Adrenal gland (tissue), 5 donors: ENCODE measurements around the gene C10orf95.

ENCODE experiments used
- CTCF ChIP-seq, 6 experiments: fragments of 450-650 bp in 4 of 6; fragments of 200-600 bp in 2 of 6; sonication (generic) in 1 of 6; IDR thresholded peaks; 1 replicate in 5 of 6; 2 replicates in 1 of 6; pipeline versions ENCODE4 v1.5.1 to v1.8.0; 2016 to 2021; ENCODE audit warnings: antibody characterized with exemption in 6 of 6, mild to moderate bottlenecking in 2 of 6, moderate library complexity in 1 of 6
- POLR2A ChIP-seq, 2 donors: fragments of 450-650 bp; IDR thresholded peaks; one replicate each; pipeline ENCODE4 v1.6.1; 2017; ENCODE audit warnings: antibody characterized with exemption in 2 of 2, mild to moderate bottlenecking in 2 of 2, moderate library complexity in 1 of 2
- donor health status: DM: no; HTN: no; CAD: no.

DNA sequence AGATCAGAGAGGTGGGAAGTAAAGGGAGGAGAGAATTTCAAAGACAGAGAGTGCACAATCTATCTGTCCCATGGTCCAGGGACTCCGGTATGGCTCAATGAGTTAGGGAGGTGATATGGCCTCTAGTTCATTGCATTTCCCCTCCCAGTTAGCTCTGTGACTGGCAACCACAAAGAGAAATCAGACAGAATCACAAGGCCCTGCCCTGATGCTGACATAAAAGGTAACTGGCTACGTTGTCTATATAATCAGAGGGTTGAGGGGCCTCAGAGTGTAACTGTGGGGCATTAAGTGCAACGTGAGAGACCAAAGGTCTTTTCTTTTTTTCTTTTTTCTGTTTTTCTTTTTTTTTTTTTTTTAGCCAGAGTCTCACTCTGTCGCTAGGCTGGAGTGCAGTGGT is 7.3 kb upstream of the C10orf95 start:
- no peak for TF ChIP-seq POLR2A (IDR thresholded peaks at IDR 0.05)
- no peak for TF ChIP-seq CTCF (IDR thresholded peaks at IDR 0.05)
